HG03060 (cell line): Measurements from ENCODE around the gene LPO.

Experiments used
- ATAC-seq: cut with Tn5 transposase; IDR thresholded peaks from one replicate; pipeline ENCODE4 v1.9.1; 2021; ENCODE audit warnings: low read depth, moderate number of reproducible peaks; ENCODE audit not compliant: unreplicated experiment

Gene LPO

GRCh38 chr17:58253082-58253481 lies 14.7 kb downstream of the LPO start:
- ATAC-seq = no peak

- no peak for ATAC-seq
Observed at GRCh38 chr17:58254803-58255202, 16.4 kb downstream of the LPO start.

- no peak for ATAC-seq
Observed at GRCh38 chr17:58262149-58262548, 23.8 kb downstream of the LPO start.

GRCh38 chr17:58263773-58264172 lies 25.4 kb downstream of the LPO start:
- ATAC-seq = no peak

- no peak for ATAC-seq
Observed at GRCh38 chr17:58264407-58265103, 26.2 kb downstream of the LPO start.

- no peak for ATAC-seq
Observed at GRCh38 chr17:58265271-58265670, 26.9 kb downstream of the LPO start.

- no peak for ATAC-seq
Observed at GRCh38 chr17:58265902-58266875, 27.8 kb downstream of the LPO start.

GRCh38 chr17:58267347-58268324 lies 29.3 kb downstream of the LPO start:
- ATAC-seq = no peak

GRCh38 chr17:58268326-58268725 lies 29.9 kb downstream of the LPO start:
- no peak for ATAC-seq

- ATAC-seq = no peak
Observed at GRCh38 chr17:58268774-58269556, 30.6 kb downstream of the LPO start.

- ATAC-seq = no peak
Observed at GRCh38 chr17:58269557-58270291, 31.3 kb downstream of the LPO start.

GRCh38 chr17:58270476-58271215 lies 32.3 kb downstream of the LPO start:
- no peak for ATAC-seq

GRCh38 chr17:58271216-58271931 lies 33.0 kb downstream of the LPO start:
- ATAC-seq = no peak

- ATAC-seq = no peak
Observed at GRCh38 chr17:58272367-58273280, 34.2 kb downstream of the LPO start.

GRCh38 chr17:58273453-58274104 lies 35.2 kb downstream of the LPO start:
- no peak for ATAC-seq

- ATAC-seq = no peak
Observed at GRCh38 chr17:58275417-58275816, 37.0 kb downstream of the LPO start.
